HepG2 (cell line): Measurements from ENCODE around the gene SLC16A5. TPM values are rescaled to one million over a fixed set of nuclear protein-coding genes. Genes with fewer than 3 reads are reported as not detected.

Source experiments
- BCL3 ChIP-seq: sonication (generic); formaldehyde crosslinking; IDR thresholded peaks from 2 replicates; pipeline ENCODE4 v1.5.1; 2020; ENCODE audit warnings: mild to moderate bottlenecking, missing genetic modification reagents, moderate library complexity
- HIC2 ChIP-seq: sonication (generic); formaldehyde crosslinking; IDR thresholded peaks from 2 replicates; pipeline ENCODE4 v1.9.0; 2022; ENCODE audit warnings: low read depth, missing genetic modification reagents
- ISX ChIP-seq: sonication (generic); formaldehyde crosslinking; conservative IDR thresholded peaks from 2 replicates; pipeline ENCODE4 v1.5.0; 2020; ENCODE audit warnings: missing genetic modification reagents
- KLF15 ChIP-seq: sonication (generic); formaldehyde crosslinking; IDR thresholded peaks from 2 replicates; pipeline ENCODE4 v1.8.1; 2023; ENCODE audit warnings: borderline replicate concordance, mild to moderate bottlenecking, inconsistent platforms, missing genetic modification reagents, mixed read lengths
- MLLT10 ChIP-seq: sonication (generic); formaldehyde crosslinking; IDR thresholded peaks from 2 replicates; pipeline ENCODE4 v1.4.0; 2020; ENCODE audit warnings: missing genetic modification reagents
- MXI1 ChIP-seq: IDR thresholded peaks from 3 replicates; pipeline ENCODE4 v1.6.1; 2012; ENCODE audit warnings: low read depth, low read length, inconsistent platforms, borderline replicate concordance
- NPAS2 ChIP-seq: sonication (generic); formaldehyde crosslinking; IDR thresholded peaks from 2 replicates; pipeline ENCODE4 v1.8.0; 2022; ENCODE audit warnings: mild to moderate bottlenecking, missing genetic modification reagents, borderline replicate concordance
- NRL ChIP-seq: sonication (generic); formaldehyde crosslinking; IDR thresholded peaks from 2 replicates; pipeline ENCODE4 v1.5.0; 2020; ENCODE audit warnings: missing genetic modification reagents, mild to moderate bottlenecking, moderate library complexity, borderline replicate concordance
- SNAPC2 ChIP-seq: sonication (generic); formaldehyde crosslinking; IDR thresholded peaks from 2 replicates; pipeline ENCODE4 v1.8.1; 2022; ENCODE audit warnings: mild to moderate bottlenecking, missing genetic modification reagents
- SP2 ChIP-seq: sonication (generic); formaldehyde crosslinking; IDR thresholded peaks from 2 replicates; pipeline ENCODE4 v1.5.1; 2020; ENCODE audit warnings: mild to moderate bottlenecking, missing genetic modification reagents
- SRY ChIP-seq: sonication (generic); formaldehyde crosslinking; IDR thresholded peaks from 2 replicates; pipeline ENCODE4 v1.8.0; 2022; ENCODE audit warnings: mild to moderate bottlenecking, missing genetic modification reagents
- ZNF101 ChIP-seq: sonication (generic); formaldehyde crosslinking; IDR thresholded peaks from 2 replicates; pipeline ENCODE4 v1.4.0; 2020; ENCODE audit warnings: mild to moderate bottlenecking, low read depth, missing genetic modification reagents, borderline replicate concordance
- ZNF121 ChIP-seq: sonication (generic); formaldehyde crosslinking; IDR thresholded peaks from 2 replicates; pipeline ENCODE4 v1.5.0; 2020; ENCODE audit warnings: mild to moderate bottlenecking, missing genetic modification reagents
- ZNF350 ChIP-seq: sonication (generic); formaldehyde crosslinking; IDR thresholded peaks from 2 replicates; pipeline ENCODE4 v1.4.0; 2020; ENCODE audit warnings: mild to moderate bottlenecking, low read depth, missing genetic modification reagents, borderline replicate concordance
- ZNF354B ChIP-seq: sonication (generic); formaldehyde crosslinking; IDR thresholded peaks from 2 replicates; pipeline ENCODE4 v1.8.0; 2022; ENCODE audit warnings: mild to moderate bottlenecking, missing genetic modification reagents
- polyA plus RNA-seq, 8 experiments: library from polyadenylated mRNA; depleted of rRNA in 3 of 8; stranded (reverse) in 7 of 8; unstranded in 1 of 8; fragments of >200 nt; fragmentation: Illumina TruSeq in 4 of 8; extraction: Trizol in 4 of 8; gene quantifications; 2 replicates each; pipeline versions ENCODE4 v1.2.1 to v1.2.3, GENCODE V29; 2011 to 2016; ENCODE audit warnings: low read depth in 4 of 8, missing spikeins in 1 of 8, mixed read lengths in 1 of 8; ENCODE audit not compliant: insufficient read depth in 1 of 8
- total RNA-seq, 5 experiments: library from RNA; depleted of rRNA; stranded (reverse); fragments of >200 nt; fragmentation: Illumina TruSeq; extraction: Trizol; gene quantifications; 2 replicates each; pipeline ENCODE4 v1.2.3, GENCODE V29; 2016; ENCODE audit warnings: low read depth in 1 of 5
- TF ChIP-seq, protein P1 (sequence below): sonication (generic); formaldehyde crosslinking; IDR thresholded peaks from 2 replicates; pipeline ENCODE4 v1.8.1; 2023; ENCODE audit warnings: mild to moderate bottlenecking, missing genetic modification reagents
- TF ChIP-seq, protein P2 (sequence below): sonication (generic); formaldehyde crosslinking; IDR thresholded peaks from 2 replicates; pipeline ENCODE4 v1.8.0; 2022; ENCODE audit warnings: mild to moderate bottlenecking, missing genetic modification reagents

Gene SLC16A5
- total and polyA plus RNA-seq, 2 of the 13 experiments (the other 11 are each of a cell fraction or from before 2014, with no cell fraction given) = 0.69 to 5.6 TPM

DNA sequence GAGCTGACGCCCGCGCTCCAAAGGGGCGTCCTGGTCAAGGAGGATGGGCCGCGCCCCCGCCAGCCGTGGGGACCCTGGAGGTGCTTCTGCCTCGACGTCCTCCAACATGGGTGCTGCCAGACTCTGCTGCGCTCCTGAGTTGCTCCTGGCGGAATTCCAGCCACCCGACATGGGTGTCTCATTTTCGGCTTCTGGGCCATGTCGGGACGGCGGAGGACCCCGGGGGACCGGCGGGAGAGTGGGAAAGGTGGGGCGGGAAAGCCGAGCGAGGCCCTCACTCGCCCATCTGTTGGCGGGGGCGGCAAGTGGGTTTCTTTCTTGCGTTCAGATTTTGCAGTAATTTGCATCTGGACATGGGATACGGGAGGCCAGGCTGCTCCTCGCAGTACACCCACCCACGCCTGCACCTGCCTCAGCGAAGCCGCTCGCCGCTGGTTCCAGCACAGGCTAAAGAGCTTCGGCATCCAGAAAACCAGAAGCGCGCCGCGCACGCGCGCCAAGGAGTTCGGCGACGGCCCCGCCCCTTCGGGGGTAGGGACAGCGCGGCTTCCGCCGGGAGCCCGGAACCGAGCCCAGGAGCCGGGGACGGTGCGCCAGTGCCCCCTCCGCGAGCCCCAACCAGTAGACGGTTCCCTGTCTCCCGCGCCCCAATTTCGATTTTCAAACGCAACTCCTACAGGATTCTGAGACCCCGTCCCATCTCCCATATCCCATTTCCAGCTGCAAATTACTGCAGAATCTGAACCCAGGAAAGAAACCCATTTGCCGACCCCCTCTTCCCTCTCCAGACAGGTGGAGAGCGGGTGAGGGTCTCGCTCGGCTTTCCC lies 21.9 kb downstream of the SLC16A5 start, which contains the start of gene ARMC7 (continued):
- TF ChIP-seq, protein P1, sequence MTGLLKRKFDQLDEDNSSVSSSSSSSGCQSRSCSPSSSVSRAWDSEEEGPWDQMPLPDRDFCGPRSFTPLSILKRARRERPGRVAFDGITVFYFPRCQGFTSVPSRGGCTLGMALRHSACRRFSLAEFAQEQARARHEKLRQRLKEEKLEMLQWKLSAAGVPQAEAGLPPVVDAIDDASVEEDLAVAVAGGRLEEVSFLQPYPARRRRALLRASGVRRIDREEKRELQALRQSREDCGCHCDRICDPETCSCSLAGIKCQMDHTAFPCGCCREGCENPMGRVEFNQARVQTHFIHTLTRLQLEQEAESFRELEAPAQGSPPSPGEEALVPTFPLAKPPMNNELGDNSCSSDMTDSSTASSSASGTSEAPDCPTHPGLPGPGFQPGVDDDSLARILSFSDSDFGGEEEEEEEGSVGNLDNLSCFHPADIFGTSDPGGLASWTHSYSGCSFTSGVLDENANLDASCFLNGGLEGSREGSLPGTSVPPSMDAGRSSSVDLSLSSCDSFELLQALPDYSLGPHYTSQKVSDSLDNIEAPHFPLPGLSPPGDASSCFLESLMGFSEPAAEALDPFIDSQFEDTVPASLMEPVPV = peak; percentile 54
- TF ChIP-seq ZNF101 (CRISPR knock-in tag) = no peak
- TF ChIP-seq MLLT10 (CRISPR knock-in tag) = no peak
- peak; percentile 63; the same call in 1 of the 3 replicates for TF ChIP-seq MXI1
- peak; percentile 17; the same call in 1 of the 2 replicates for TF ChIP-seq ZNF350 (CRISPR knock-in tag)
- TF ChIP-seq SP2 (CRISPR knock-in tag) = no peak; the same call in 1 of the 2 replicates
- peak; percentile 77 for TF ChIP-seq NRL (CRISPR knock-in tag)
- no peak for TF ChIP-seq ZNF354B
- TF ChIP-seq ISX (CRISPR knock-in tag) = no peak
- no peak for TF ChIP-seq KLF15
- TF ChIP-seq SRY (CRISPR knock-in tag) = no peak
- TF ChIP-seq NPAS2 (CRISPR knock-in tag) = no peak
- TF ChIP-seq, protein P2, sequence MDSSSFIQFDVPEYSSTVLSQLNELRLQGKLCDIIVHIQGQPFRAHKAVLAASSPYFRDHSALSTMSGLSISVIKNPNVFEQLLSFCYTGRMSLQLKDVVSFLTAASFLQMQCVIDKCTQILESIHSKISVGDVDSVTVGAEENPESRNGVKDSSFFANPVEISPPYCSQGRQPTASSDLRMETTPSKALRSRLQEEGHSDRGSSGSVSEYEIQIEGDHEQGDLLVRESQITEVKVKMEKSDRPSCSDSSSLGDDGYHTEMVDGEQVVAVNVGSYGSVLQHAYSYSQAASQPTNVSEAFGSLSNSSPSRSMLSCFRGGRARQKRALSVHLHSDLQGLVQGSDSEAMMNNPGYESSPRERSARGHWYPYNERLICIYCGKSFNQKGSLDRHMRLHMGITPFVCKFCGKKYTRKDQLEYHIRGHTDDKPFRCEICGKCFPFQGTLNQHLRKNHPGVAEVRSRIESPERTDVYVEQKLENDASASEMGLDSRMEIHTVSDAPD = 0 out of 2 replicates have a peak, but pooled peaks have one; percentile 50
- TF ChIP-seq HIC2 (CRISPR knock-in tag) = no peak
- TF ChIP-seq SNAPC2 (CRISPR knock-in tag) = no peak
- TF ChIP-seq ZNF121 (CRISPR knock-in tag) = no peak
- no peak for TF ChIP-seq BCL3 (CRISPR knock-in tag)
